Measurements from ENCODE around the gene IGFBP6.

Gene IGFBP6

DNA sequence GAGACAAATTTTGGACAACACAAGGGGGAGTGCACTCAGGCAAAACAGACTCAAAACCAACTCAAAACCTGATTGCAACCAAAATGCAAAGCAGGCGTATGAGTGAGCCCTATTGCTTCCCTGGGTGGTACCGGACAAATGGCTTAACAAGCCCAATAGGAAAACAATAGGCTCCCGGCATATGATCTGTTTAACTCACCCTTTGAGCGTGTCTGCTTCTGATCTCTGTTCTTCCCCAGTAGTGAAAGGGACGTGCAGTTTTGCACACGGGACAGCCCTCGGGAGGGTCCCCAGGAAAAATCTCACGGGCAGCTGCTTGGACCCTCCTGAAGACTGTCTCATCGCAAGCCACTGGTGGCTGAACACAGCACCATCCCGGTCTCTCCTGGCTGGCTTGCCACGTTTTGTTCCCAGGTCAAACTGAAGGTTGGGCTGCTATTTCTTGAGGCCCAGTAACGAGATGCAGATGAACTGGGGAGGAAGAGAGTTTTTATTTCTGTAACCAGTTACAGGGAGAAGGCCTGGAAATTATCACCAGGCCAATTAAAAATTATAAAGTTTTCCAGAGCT is 15.8 kb downstream of the IGFBP6 start:
- no peak overlapping the region for H3K4me3 ChIP-seq (replicated peaks; ENCODE audit: low read depth, low read length)
- no peak for TF ChIP-seq CTCF (IDR thresholded peaks at IDR 0.05; ENCODE audit: low read depth, low read length, missing control alignments)
- no peak for DNase-seq (ENCODE audit: extremely low read depth, low read depth)

DNA sequence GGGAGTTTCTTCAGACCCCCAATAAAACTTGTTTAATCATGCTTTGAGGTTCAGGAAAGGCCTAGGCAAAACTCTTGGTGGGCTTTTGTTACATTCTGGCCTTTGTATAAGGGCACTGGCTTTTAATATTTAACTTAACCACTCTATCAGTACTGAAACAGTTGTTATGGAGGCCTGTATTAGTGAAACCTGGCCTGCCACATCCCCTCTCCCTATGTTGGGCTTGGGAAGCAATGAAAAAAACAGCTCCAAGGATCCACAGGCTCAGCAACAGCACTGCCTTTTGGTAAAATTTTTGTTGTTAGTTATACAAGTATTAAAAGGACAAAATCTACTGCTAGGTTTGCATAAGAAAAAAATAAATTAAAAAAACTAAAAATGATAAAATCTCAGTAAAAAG is 16.5 kb downstream of the IGFBP6 start:
- H3K4me3 ChIP-seq (replicated peaks; ENCODE audit: low read depth, low read length), result no peak overlapping the region
- TF ChIP-seq CTCF (IDR thresholded peaks at IDR 0.05; ENCODE audit: low read depth, low read length, missing control alignments), result no peak
- DNase-seq (ENCODE audit: extremely low read depth, low read depth), result no peak

DNA sequence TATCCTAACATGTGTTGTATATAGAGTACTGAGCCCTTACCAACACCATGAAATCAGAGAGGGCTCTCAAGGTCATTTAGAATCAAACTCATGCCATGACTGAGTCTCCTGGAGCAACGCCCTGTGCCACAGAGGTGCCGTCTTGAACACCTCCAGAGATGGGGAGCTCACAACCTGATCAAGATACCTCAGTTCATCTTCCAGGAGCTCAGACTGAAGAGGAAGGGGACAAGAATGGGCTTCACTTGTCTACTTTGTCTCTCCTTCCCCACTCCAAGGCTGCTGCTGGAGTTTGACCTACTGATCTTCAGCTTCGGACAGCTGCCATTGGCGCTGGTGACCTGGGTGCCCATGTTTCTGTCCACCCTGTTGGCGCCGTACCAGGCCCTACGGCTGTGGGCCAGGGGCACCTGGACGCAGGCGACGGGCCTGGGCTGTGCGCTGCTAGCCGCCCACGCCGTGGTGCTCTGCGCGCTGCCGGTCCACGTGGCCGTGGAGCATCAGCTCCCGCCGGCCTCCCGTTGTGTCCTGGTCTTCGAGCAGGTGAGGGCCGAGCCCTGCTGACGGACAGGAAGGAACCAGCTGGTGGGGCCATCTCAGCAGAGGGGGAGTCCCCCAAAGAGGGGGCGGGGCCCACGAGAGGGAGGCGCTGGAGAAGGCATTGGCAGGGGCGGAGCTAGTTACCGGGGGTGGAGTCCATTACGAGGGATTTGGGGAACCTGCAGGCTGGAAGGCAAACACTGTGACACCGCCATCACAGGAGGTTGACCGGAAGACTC is 17.8 kb downstream of the IGFBP6 start:
- DNase-seq (ENCODE audit: extremely low read depth, low read depth), result no peak
- no peak overlapping the region for H3K4me3 ChIP-seq (replicated peaks; ENCODE audit: low read depth, low read length)
- no peak for TF ChIP-seq CTCF (IDR thresholded peaks at IDR 0.05; ENCODE audit: low read depth, low read length, missing control alignments)

DNA sequence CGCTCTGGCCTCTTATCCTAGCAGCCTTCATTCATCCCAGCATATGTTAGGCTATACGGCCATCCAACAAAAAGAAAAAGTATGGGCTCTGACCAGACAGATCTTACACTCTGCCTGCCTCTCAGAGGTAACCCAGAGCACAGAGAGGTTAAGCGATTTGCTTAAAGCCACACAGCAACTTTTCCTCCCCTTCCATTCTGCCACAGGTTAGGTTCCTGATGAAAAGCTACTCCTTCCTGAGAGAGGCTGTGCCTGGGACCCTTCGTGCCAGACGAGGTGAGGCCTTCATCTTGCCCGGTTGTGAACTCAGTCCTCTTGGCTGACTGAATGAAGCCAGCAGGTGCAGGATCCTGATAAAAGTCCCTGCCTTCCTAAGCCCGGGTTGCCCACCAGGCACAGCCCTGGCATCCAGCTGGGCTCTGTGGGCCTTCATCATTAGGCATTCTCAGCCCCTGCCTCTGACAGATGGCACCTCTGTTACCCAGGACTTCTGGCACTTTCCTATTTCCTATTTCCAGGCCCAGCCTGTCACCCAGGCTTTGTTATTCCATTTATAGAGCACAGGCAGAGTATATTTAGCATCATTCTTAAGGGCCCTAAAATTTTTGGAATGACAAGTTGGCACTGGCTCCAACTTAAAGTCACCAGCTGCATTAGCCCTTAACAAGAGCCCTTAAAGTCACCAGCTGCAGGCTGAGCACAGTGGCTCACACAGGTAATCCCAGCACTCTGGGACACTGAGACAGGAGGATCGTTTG is 18.6 kb downstream of the IGFBP6 start:
- TF ChIP-seq CTCF (IDR thresholded peaks at IDR 0.05; ENCODE audit: low read depth, low read length, missing control alignments), result no peak
- no peak overlapping the region for H3K4me3 ChIP-seq (replicated peaks; ENCODE audit: low read depth, low read length)
- no peak for DNase-seq (ENCODE audit: extremely low read depth, low read depth)

GRCh38 chr12:53118751-53119300 is 21.4 kb downstream of the IGFBP6 start:
- no peak for DNase-seq (ENCODE audit: extremely low read depth, low read depth)
- H3K4me3 ChIP-seq (replicated peaks; ENCODE audit: low read depth, low read length), result no peak overlapping the region
- no peak for TF ChIP-seq CTCF (IDR thresholded peaks at IDR 0.05; ENCODE audit: low read depth, low read length, missing control alignments)

GRCh38 chr12:53120685-53121525 is 23.4 kb downstream of the IGFBP6 start:
- no peak overlapping the region for H3K4me3 ChIP-seq (replicated peaks; ENCODE audit: low read depth, low read length)
- DNase-seq (ENCODE audit: extremely low read depth, low read depth), result no peak
- TF ChIP-seq CTCF (IDR thresholded peaks at IDR 0.05; ENCODE audit: low read depth, low read length, missing control alignments), result no peak

Data from HFF-Myc (cell line).